Skin of body (tissue), 2 donors: ENCODE results near the gene VSTM4. TPM values are rescaled to one million over a fixed set of nuclear protein-coding genes. Genes with fewer than 3 reads are reported as not detected.

Source experiments
- DNase-seq: peaks from one replicate; lab custom pipeline; 2025; lab: John Stamatoyannopoulos, UW
- total RNA-seq: library from RNA; depleted of rRNA; stranded (reverse); fragments of >200 nt; gene quantifications from one replicate; pipeline ENCODE4 v1.2.3, GENCODE V29; 2014

VSTM4 gene, protein sequence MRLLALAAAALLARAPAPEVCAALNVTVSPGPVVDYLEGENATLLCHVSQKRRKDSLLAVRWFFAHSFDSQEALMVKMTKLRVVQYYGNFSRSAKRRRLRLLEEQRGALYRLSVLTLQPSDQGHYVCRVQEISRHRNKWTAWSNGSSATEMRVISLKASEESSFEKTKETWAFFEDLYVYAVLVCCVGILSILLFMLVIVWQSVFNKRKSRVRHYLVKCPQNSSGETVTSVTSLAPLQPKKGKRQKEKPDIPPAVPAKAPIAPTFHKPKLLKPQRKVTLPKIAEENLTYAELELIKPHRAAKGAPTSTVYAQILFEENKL
- 40.5 TPM for total RNA-seq

DNA sequence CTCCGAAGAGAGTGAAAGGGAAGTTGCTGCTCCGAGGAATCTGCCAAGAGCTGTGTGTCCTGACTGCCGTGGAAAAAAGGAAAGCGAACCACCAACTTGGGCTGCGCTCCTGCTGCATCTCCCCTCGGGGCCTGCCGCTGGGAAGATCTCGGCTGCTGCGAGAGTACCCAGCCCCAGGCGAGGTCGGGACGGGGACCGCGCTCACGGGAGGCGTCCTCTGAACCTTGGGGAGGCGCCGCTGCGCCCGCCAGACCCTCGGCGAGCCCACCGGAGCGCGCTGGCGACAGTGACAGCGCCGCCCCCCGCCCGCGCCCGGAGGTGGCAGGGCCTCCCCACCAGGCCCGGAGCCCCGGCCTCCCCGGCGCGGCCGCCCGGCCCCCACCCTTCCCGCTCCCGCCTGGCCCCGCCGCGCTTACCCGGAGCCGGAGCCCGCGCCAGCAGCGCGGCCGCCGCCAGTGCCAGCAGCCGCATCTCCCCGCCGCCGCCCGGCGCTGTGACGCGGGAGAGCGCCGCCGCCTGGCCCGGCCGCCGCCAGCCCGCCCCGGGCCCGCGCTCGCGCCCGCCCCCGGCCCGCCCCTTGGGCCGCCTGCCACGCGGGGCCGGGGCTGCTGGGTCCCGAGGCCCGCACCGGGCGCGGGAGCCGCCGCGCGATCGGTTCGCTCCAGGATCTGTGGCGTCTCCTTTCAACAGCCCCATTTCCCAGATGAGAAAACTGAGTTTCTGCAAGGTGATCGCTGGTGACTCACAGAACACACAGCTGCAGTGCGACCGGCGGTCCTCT, at the start of gene VSTM4:
Gene VSTM4, minus strand, starts transcription at position 508 of the 781 bp plus-strand sequence. Its CDS starts 37 bp downstream, at position 471.
- DNase-seq: no peak

DNA sequence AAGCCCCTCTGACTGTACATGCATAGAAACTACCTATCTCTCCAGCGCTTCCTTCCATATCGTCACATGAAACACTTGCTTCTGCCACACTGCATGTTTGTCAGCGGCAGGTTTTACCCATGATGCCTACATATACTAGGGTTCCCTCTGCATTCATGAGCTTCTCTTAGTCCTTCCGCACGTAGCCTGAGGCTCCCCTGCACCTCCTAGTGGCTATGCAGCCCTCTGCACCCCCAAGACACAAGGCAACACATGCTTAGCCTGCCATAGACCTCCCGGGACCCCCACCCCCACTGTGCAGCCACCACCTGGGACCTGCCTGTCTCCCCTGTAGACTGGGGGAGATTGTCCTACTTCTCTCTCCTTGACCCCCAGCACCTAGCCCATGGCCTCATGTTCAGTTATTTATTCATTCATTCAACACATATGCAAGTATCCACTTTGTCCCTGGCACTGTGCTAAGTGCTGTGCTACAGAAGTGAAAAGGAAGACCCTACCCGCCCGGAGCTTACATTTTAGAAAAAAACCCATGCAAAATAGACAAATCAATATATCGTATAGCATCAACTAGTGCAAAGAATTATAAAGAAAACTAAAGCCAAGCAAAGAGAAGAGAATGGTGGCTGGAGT, 49.4 kb upstream of the VSTM4 start:
- no peak for DNase-seq

GRCh38 chr10:49163741-49164140, 48.4 kb upstream of the VSTM4 start:
- no peak for DNase-seq

DNA sequence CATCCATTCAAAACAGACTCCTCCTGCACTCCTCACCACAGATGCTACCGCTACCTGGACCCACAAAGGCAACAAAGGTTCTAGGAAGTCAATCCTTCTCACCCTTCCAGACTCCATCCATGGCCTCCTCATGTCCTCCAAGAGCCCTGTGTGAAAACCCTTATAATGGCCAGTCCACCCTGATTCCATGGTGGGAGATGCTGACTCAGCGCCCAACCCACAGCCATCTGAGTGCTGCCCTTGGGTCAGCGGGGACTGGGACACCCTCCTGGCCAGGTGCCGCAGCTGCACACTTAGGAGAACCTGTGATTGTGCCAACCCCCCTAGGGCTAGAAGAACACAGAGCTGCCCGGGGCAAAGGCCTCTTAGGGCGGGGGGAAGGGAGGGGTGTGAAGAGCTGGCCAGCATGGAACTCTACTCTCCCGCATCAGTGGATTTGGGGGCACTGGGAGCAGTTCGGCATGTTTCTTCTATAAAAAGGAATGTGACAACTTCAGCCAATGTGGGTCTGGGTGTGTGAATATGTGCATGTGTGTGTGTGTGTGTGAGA, 47.5 kb upstream of the VSTM4 start:
- no peak for DNase-seq

GRCh38 chr10:49162063-49162462, 46.7 kb upstream of the VSTM4 start:
- DNase-seq: no peak

- DNase-seq: peak; percentile 36
Measured at GRCh38 chr10:49161411-49161997, 46.2 kb upstream of the VSTM4 start.

DNA sequence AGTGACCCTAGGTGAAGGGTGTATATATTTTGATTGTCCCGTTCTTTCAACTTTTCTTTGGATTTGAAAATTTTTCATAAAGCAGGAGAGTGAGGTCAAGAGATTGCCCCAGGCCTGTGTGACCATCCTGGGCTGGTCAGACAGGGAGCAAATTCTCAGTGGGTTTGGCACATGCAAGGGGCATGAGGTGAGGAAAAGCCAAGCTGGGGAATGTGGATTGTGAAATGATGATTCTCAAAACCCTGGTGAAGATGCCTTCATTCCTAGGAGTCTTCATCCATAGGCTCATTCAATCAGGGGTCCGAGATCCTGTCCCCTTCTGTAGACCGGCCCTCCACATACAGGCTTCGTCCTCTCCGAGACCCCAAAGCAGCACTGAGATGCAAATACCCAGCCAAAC, 45.5 kb upstream of the VSTM4 start:
- DNase-seq: no peak

DNA sequence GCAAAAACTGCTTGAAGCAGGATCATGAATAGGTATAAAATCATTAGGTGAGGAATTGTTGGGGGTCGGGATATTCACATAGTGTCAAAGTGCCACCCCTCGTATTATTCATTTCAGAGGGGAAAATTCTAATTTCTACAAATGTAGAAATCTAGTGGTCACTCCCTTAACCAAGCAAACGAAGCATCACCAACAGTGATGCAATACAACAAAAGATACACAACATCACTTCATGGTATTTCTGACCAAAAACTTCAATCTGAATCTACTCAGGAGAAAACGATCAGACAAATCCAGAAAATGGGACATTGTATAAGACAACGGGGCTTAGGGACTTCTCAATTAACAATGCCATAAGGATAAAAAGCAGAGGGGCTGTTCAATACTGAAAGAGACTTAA, 44.8 kb upstream of the VSTM4 start:
- no peak for DNase-seq

GRCh38 chr10:49158915-49159314, 43.6 kb upstream of the VSTM4 start:
- DNase-seq: no peak

DNA sequence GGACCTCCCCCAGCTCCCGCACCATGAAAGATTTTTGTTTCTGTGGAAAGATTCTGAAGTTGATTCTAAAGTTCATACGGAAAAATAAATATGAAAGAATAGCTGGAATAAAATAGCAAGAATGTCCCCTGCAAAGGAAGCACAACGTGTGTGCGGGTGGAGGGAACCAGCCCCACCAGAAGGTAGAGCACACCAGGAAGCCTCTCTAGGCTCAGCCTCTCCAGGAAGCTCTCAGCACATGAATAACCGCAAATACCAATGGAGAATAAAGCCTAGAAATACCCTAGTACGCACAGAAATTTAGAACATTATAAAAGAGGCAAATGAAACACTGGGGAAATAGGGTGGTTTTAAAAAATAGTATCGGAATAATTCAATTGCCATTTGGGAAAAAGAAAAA, 43.1 kb upstream of the VSTM4 start:
- DNase-seq: no peak

DNA sequence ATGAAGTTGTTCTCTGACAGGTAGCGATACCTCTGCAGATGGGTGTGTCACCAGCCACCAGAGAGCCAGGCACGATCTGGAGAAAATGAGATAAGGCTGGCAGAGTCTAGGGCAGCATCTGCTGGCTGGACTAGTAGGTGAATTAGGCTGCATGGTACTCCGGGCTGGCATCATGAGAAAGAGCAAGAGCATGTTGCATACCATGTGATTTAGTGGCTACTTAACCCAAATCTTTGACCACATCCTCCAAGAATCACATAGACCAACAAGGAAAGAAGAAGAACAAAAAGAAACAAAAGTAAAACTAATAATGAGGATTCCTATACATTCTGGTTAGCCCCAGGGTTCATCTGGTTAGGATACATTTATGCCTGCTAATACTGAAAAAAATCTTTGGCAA, 41.9 kb upstream of the VSTM4 start:
- DNase-seq: no peak

DNA sequence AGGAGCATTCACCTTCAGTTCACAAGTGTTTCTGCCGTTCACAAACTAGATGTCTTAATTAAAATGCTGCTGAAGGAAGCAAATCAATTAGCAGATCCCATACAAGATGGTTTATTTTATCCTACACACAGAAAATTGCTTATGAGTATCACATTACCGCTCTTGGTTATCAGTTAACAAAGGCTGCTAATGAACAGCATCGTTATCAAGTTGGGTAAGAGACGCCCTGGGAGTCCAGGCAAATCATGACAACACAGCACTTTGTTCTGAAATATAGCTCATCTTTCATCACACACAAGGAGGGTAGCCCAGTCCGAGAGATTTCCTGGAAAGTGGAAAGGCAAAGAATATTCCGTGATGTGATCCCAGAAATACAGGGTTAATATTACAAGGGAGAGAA, 39.3 kb upstream of the VSTM4 start:
- DNase-seq: no peak

DNA sequence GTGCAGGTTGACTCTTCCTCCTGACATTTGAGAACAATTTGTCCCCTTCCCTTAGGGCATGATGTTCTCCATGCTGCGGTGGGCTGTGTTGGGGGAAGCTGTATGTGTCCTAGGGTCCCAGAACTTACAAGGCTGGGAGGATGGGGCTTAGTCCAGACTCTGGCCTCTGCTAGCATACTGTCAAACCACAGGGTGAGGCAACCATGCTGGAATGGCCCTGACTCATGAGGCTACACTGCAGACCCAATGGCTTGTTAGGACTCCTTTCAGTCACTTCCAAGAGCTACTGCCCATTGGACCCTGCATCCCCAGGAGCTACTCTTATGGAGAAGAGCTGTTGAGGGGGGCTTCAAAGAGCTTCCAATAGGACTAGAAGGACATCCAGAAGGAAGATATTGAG, 38.6 kb upstream of the VSTM4 start:
- no peak for DNase-seq

DNA sequence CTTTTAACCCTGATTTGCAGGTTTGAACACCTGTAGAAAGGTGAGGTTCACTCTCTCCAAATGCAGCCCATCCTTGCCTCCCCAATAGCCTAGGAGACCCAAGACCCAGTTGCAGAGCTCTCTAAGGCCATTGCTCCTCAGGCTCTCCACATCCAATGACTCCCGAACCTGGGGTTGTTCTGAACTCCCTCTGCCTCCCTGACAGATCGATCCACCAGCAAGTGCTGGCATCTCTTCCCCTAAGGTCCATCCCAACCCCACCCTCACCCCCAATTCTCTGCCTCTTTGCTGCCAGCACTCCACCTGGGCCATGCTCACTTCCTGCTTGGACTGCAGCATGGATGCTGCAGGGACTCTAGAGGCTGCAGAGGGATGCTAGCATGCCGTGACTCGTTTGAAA, 37.8 kb upstream of the VSTM4 start:
- DNase-seq: no peak

- DNase-seq: no peak
Measured at GRCh38 chr10:49152663-49153062, 37.3 kb upstream of the VSTM4 start.

GRCh38 chr10:49152037-49152436, 36.7 kb upstream of the VSTM4 start:
- no peak for DNase-seq

- DNase-seq: no peak
Measured at GRCh38 chr10:49151481-49151880, 36.2 kb upstream of the VSTM4 start.

GRCh38 chr10:49151025-49151445, 35.7 kb upstream of the VSTM4 start:
- DNase-seq: peak; percentile 4

DNA sequence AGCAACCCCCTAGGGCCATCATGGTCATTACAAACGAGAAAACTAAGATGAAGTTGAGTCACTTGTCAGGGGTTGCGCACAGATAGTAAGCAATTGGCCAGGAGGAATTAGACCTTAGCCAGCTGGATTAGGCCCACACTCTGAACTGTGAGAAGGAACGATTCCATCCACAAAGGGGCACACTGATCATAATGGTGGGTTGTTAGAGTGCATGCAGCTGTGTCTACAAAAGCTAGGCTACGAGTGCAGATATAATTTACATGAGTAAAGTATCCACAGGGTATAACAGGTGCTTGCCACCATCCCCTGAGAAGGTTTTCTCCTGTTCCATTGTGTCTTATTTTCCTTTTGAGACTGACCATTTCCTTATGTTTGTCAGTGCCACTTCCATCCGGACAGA, 35.1 kb upstream of the VSTM4 start:
- DNase-seq: no peak

- no peak for DNase-seq
Measured at GRCh38 chr10:49149881-49150280, 34.6 kb upstream of the VSTM4 start.

GRCh38 chr10:49144058-49144720, 28.9 kb upstream of the VSTM4 start:
- DNase-seq: peak; percentile 93
